Mucosa of descending colon (tissue), 3 donors: ENCODE measurements around the gene SH3BP5. TPM values are rescaled to one million over a fixed set of nuclear protein-coding genes. Genes with fewer than 3 reads are reported as not detected.

Experiments
- ATAC-seq: fragments of 200-7000 bp; cut with Tn5 transposase; one replicate; pipeline ENCODE4 v1.9.1; 2020; ENCODE audit warnings: mild to moderate bottlenecking, moderate library complexity
- DNase-seq, 3 donors: peaks; one replicate each; pipeline ENCODE4 v3.0.0-alpha.2; 2020
- H3K36me3 ChIP-seq: fragments of 200-600 bp; one replicate; pipeline ENCODE4 v1.8.0; 2021; ENCODE audit warnings: low read depth, mild to moderate bottlenecking
- H3K4me1 ChIP-seq: fragments of 200-600 bp; one replicate; pipeline ENCODE4 v1.8.0; 2021; ENCODE audit warnings: low read depth, mild to moderate bottlenecking
- H3K4me3 ChIP-seq: fragments of 200-600 bp; one replicate; pipeline ENCODE4 v1.8.0; 2021; ENCODE audit warnings: mild to moderate bottlenecking
- H3K9me3 ChIP-seq: fragments of 200-600 bp; one replicate; pipeline ENCODE4 v1.8.0; 2021; ENCODE audit warnings: mild to moderate bottlenecking
- CTCF ChIP-seq: fragments of 200-600 bp; IDR thresholded peaks from one replicate; pipeline ENCODE4 v1.8.0; 2022; ENCODE audit warnings: antibody characterized with exemption, mild to moderate bottlenecking
- intact Hi-C, 2 donors: fragments of 100-400 bp; cut with DNase I in 1 of 2; cut with micrococcal nuclease in 1 of 2; formaldehyde crosslinking; loops; one replicate each; pipeline versions ENCODE4 v1.11.0 to v1.11.1; 2022; cut with DNase I, micrococcal nuclease
- total RNA-seq, 3 donors: library from RNA; stranded (reverse); fragmentation: NEBNext Ultra II Directional in 2 of 3; extraction: Animal tissue kit (Norgen Biotek cat#: 25700) in 2 of 3; gene quantifications; one replicate each; pipeline versions ENCODE4 v1.2.1 to v1.2.4, GENCODE V29; 2021 to 2023
- donor health status: DM: no; HTN: no; CAD: no; lungs with moderate emphysema.
- donor health status: DM: no; HTN: no; CAD: no.
- donor health status: DM: no; HTN: yes; CAD: no.

The SH3BP5 gene
- total RNA-seq, 3 donors from 2014 or later = 5.9 to 20.8 (median 10.9) TPM

- DNase-seq (peak in 1 of 3 donors; percentile 53), ATAC-seq (peak; percentile 50)
- Histone ChIP-seq H3K4me3 (no peak overlapping the region), H3K9me3 (no peaks in the 10 kb centered on the region), H3K36me3 (no peaks in the 10 kb centered on the region), H3K4me1 (no peaks in the 10 kb centered on the region)
- intact Hi-C loops = no loop called here
- TF ChIP-seq CTCF = no peak
Measured at GRCh38 chr3:15319575-15319974, 12.8 kb downstream of the SH3BP5 start.

GRCh38 chr3:15319136-15319535 lies 13.2 kb downstream of the SH3BP5 start:
- H3K9me3 ChIP-seq = no peaks in the 10 kb centered on the region
- DNase-seq (no peak), ATAC-seq (no peak)
- TF ChIP-seq CTCF = no peak
- no peak overlapping the region for H3K4me3 ChIP-seq
- intact Hi-C loops = no loop called here
- no peaks in the 10 kb centered on the region for H3K4me1 ChIP-seq
- no peaks in the 10 kb centered on the region for H3K36me3 ChIP-seq

GRCh38 chr3:15318661-15319060 lies 13.7 kb downstream of the SH3BP5 start:
- Histone ChIP-seq H3K9me3 (no peaks in the 10 kb centered on the region), H3K36me3 (no peaks in the 10 kb centered on the region), H3K4me3 (no peak overlapping the region), H3K4me1 (no peaks in the 10 kb centered on the region)
- no peak for DNase-seq
- no peak for ATAC-seq
- no peak for TF ChIP-seq CTCF
- intact Hi-C loops = no loop called here

- no peaks in the 10 kb centered on the region for H3K9me3 ChIP-seq
- DNase-seq = no peak
- H3K4me3 ChIP-seq = no peak overlapping the region
- TF ChIP-seq CTCF = no peak
- H3K4me1 ChIP-seq = no peaks in the 10 kb centered on the region
- intact Hi-C loops = no loop called here
- ATAC-seq = no peak
- H3K36me3 ChIP-seq = no peaks in the 10 kb centered on the region
Measured at GRCh38 chr3:15316998-15317435, 15.4 kb downstream of the SH3BP5 start.

- no peak for DNase-seq
- no peaks in the 10 kb centered on the region for H3K9me3 ChIP-seq
- no peak overlapping the region for H3K4me3 ChIP-seq
- no peaks in the 10 kb centered on the region for H3K4me1 ChIP-seq
- TF ChIP-seq CTCF = no peak
- ATAC-seq = peak; percentile 18
- no peaks in the 10 kb centered on the region for H3K36me3 ChIP-seq
- intact Hi-C loops = no loop called here
Measured at GRCh38 chr3:15315003-15315402, 17.4 kb downstream of the SH3BP5 start.

GRCh38 chr3:15314276-15314675 lies 18.1 kb downstream of the SH3BP5 start:
- DNase-seq = no peak

More at GRCh38 chr3:15314276-15314675, 18.1 kb downstream of the SH3BP5 start:
- ATAC-seq = no peak
- Histone ChIP-seq H3K9me3 (no peaks in the 10 kb centered on the region), H3K4me3 (no peak overlapping the region), H3K36me3 (no peaks in the 10 kb centered on the region), H3K4me1 (no peaks in the 10 kb centered on the region)
- intact Hi-C loops = no loop called here
- TF ChIP-seq CTCF = no peak
